ENCODE data around the gene NOTCH4. TPM values are rescaled to one million over a fixed set of nuclear protein-coding genes. Genes with fewer than 3 reads are reported as not detected.

NOTCH4 gene
- total and polyA plus RNA-seq, 9 of the 15 experiments (the other 6 are each of a cell fraction or from before 2014, with no cell fraction given), result 0.24 to 4.3 (median 1.7) TPM

DNA sequence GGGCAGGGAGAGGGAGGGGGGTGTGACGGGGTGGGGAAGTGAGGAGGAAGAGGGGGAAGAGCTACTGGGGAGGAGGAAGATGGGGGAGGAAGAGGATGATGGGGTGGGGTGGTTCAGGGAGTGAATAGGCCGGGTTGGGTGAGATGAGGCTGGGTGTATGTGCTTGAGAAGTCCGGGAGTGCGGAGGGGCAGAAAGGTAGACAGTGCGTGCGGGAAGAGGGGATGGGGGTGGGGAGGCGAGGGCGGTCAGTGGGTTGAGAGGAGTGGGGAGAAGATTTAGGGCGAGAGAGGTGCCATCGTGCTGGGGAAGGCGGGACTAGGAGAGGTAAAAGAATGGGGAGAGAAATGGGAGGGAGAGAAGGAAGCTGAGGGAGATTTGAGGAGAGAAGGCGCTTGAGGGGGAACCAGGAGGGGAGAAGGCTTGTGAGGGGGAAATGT lies 30.9 kb upstream of the NOTCH4 start (continued):
- TF ChIP-seq, protein P1, sequence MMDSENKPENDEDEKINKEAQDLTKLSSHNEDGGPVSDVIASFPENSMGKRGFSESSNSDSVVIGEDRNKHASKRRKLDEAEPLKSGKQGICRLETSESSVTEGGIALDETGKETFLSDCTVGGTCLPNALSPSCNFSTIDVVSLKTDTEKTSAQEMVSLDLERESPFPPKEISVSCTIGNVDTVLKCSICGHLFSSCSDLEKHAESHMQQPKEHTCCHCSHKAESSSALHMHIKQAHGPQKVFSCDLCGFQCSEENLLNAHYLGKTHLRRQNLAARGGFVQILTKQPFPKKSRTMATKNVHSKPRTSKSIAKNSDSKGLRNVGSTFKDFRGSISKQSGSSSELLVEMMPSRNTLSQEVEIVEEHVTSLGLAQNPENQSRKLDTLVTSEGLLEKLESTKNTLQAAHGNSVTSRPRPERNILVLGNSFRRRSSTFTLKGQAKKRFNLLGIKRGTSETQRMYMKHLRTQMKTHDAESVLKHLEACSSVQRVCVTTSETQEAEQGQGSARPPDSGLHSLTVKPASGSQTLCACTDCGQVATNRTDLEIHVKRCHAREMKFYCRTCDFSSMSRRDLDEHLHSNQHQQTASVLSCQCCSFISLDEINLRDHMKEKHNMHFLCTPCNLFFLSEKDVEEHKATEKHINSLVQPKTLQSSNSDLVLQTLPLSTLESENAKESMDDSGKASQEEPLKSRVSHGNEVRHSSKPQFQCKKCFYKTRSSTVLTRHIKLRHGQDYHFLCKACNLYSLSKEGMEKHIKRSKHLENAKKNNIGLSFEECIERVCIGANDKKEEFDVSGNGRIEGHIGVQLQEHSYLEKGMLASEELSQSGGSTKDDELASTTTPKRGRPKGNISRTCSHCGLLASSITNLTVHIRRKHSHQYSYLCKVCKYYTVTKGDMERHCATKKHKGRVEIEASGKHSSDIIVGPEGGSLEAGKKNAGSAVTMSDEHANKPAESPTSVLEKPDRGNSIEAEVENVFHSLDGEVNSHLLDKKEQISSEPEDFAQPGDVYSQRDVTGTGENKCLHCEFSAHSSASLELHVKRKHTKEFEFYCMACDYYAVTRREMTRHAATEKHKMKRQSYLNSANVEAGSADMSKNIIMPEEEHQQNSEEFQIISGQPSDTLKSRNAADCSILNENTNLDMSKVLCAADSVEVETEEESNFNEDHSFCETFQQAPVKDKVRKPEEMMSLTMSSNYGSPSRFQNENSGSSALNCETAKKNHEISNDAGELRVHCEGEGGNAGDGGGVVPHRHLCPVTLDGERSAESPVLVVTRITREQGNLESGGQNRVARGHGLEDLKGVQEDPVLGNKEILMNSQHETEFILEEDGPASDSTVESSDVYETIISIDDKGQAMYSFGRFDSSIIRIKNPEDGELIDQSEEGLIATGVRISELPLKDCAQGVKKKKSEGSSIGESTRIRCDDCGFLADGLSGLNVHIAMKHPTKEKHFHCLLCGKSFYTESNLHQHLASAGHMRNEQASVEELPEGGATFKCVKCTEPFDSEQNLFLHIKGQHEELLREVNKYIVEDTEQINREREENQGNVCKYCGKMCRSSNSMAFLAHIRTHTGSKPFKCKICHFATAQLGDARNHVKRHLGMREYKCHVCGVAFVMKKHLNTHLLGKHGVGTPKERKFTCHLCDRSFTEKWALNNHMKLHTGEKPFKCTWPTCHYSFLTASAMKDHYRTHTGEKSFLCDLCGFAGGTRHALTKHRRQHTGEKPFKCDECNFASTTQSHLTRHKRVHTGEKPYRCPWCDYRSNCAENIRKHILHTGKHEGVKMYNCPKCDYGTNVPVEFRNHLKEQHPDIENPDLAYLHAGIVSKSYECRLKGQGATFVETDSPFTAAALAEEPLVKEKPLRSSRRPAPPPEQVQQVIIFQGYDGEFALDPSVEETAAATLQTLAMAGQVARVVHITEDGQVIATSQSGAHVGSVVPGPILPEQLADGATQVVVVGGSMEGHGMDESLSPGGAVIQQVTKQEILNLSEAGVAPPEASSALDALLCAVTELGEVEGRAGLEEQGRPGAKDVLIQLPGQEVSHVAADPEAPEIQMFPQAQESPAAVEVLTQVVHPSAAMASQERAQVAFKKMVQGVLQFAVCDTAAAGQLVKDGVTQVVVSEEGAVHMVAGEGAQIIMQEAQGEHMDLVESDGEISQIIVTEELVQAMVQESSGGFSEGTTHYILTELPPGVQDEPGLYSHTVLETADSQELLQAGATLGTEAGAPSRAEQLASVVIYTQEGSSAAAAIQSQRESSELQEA (IDR thresholded peaks at IDR 0.05; ENCODE audit: low read depth), result no peak
- TF ChIP-seq ZEB2 (IDR thresholded peaks at IDR 0.05), result no peak
- no peak for TF ChIP-seq KHSRP (IDR thresholded peaks at IDR 0.05)
- TF ChIP-seq SMARCC2 (IDR thresholded peaks at IDR 0.05; ENCODE audit: low read depth), result no peak
- peak; percentile 93 for TF ChIP-seq LARP7 (IDR thresholded peaks at IDR 0.05)
- no peak for TF ChIP-seq ELF2 (CRISPR knock-in tag; IDR thresholded peaks at IDR 0.05)
- TF ChIP-seq FOS (IDR thresholded peaks at IDR 0.05; ENCODE audit: extremely low read depth, insufficient read length), result no peak
- TF ChIP-seq, protein P2, sequence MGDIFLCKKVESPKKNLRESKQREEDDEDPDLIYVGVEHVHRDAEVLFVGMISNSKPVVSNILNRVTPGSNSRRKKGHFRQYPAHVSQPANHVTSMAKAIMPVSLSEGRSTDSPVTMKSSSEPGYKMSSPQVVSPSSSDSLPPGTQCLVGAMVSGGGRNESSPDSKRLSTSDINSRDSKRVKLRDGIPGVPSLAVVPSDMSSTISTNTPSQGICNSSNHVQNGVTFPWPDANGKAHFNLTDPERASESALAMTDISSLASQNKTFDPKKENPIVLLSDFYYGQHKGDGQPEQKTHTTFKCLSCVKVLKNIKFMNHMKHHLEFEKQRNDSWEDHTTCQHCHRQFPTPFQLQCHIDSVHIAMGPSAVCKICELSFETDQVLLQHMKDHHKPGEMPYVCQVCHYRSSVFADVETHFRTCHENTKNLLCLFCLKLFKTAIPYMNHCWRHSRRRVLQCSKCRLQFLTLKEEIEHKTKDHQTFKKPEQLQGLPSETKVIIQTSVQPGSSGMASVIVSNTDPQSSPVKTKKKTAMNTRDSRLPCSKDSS (IDR thresholded peaks at IDR 0.05; ENCODE audit: low read depth, partially characterized antibody), result peak; percentile 31
- TF ChIP-seq, protein P3, sequence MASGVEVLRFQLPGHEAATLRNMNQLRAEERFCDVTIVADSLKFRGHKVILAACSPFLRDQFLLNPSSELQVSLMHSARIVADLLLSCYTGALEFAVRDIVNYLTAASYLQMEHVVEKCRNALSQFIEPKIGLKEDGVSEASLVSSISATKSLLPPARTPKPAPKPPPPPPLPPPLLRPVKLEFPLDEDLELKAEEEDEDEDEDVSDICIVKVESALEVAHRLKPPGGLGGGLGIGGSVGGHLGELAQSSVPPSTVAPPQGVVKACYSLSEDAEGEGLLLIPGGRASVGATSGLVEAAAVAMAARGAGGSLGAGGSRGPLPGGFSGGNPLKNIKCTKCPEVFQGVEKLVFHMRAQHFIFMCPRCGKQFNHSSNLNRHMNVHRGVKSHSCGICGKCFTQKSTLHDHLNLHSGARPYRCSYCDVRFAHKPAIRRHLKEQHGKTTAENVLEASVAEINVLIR (CRISPR knock-in tag; IDR thresholded peaks at IDR 0.05), result no peak
- TF ChIP-seq, protein P4, sequence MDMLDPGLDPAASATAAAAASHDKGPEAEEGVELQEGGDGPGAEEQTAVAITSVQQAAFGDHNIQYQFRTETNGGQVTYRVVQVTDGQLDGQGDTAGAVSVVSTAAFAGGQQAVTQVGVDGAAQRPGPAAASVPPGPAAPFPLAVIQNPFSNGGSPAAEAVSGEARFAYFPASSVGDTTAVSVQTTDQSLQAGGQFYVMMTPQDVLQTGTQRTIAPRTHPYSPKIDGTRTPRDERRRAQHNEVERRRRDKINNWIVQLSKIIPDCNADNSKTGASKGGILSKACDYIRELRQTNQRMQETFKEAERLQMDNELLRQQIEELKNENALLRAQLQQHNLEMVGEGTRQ (CRISPR knock-in tag; IDR thresholded peaks at IDR 0.05), result no peak
- TF ChIP-seq EGR1 (conservative IDR thresholded peaks at IDR 0.05), result no peak
- TF ChIP-seq, protein P5, sequence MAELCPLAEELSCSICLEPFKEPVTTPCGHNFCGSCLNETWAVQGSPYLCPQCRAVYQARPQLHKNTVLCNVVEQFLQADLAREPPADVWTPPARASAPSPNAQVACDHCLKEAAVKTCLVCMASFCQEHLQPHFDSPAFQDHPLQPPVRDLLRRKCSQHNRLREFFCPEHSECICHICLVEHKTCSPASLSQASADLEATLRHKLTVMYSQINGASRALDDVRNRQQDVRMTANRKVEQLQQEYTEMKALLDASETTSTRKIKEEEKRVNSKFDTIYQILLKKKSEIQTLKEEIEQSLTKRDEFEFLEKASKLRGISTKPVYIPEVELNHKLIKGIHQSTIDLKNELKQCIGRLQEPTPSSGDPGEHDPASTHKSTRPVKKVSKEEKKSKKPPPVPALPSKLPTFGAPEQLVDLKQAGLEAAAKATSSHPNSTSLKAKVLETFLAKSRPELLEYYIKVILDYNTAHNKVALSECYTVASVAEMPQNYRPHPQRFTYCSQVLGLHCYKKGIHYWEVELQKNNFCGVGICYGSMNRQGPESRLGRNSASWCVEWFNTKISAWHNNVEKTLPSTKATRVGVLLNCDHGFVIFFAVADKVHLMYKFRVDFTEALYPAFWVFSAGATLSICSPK (IDR thresholded peaks at IDR 0.05; ENCODE audit: borderline replicate concordance), result 0 out of 2 replicates have a peak, but pooled peaks have one; percentile 53
- TF ChIP-seq ZNF717 (CRISPR knock-in tag; IDR thresholded peaks at IDR 0.05), result no peak
- TF ChIP-seq, protein P6, sequence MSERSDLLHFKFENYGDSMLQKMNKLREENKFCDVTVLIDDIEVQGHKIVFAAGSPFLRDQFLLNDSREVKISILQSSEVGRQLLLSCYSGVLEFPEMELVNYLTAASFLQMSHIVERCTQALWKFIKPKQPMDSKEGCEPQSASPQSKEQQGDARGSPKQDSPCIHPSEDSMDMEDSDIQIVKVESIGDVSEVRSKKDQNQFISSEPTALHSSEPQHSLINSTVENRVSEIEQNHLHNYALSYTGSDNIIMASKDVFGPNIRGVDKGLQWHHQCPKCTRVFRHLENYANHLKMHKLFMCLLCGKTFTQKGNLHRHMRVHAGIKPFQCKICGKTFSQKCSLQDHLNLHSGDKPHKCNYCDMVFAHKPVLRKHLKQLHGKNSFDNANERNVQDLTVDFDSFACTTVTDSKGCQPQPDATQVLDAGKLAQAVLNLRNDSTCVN (CRISPR knock-in tag; IDR thresholded peaks at IDR 0.05), result peak; percentile 78
- no peak for TF ChIP-seq BRF1 (IDR thresholded peaks at IDR 0.05; ENCODE audit: borderline replicate concordance, extremely low read depth, insufficient read length)

Data from K562 (cell line).